T-helper 2 cell (primary cell): Measurements from ENCODE around the gene BTF3L4.
A peak's percentile ranks its signal among the peaks of the same experiment; 100 is the strongest.

Source experiments
- DNase-seq, 5 experiments: peaks; one replicate each; pipeline versions ENCODE4 v3.0.0 to v3.0.0-alpha.2; 2012 to 2022

BTF3L4 gene

GRCh38 chr1:52125736-52126359 lies 69.8 kb downstream of the BTF3L4 start:
- no peak for DNase-seq

- DNase-seq, result peak in 2 of 5 experiments; percentile 2 to 5
Observed at GRCh38 chr1:52127181-52128180, 71.4 kb downstream of the BTF3L4 start.

- DNase-seq, result peak in 2 of 5 experiments; percentile 18 to 79
Observed at GRCh38 chr1:52139817-52140540, 83.9 kb downstream of the BTF3L4 start.
